SHP77 treated with DMSO at 0.1 percent for 48 hours (cell line): ENCODE results near the gene ACOX1.

Source experiments
- DNase-seq: peaks from one replicate; lab custom pipeline; 2025; lab: John Stamatoyannopoulos, UW

The ACOX1 gene

GRCh38 chr17:75978938-75979704 lies at the start of gene ACOX1, which contains the start of gene TEN1:
TSS of gene ACOX1 (minus strand) at chr17:75979166. CDS start at chr17:75979073, 93 bp downstream.
TSS of gene TEN1 (plus strand) at chr17:75979240. CDS start at chr17:75986193, 6,953 bp downstream.
- DNase-seq, result peak; percentile 98

- no peak for DNase-seq
These were observed 48.3 kb upstream of the ACOX1 start, which contains the start of gene EVPL for GRCh38 chr17:76027159-76027839. TSS of gene EVPL (minus strand) at chr17:76027306. CDS start at chr17:76027198, 108 bp downstream.

- DNase-seq, result no peak
These were observed 47.8 kb upstream of the ACOX1 start for GRCh38 chr17:76026714-76027158.

- no peak for DNase-seq
These were observed 46.3 kb upstream of the ACOX1 start for GRCh38 chr17:76025294-76025693.

- DNase-seq, result no peak
These were observed 45.4 kb upstream of the ACOX1 start for GRCh38 chr17:76024353-76024752.

GRCh38 chr17:76023900-76024237 lies 44.9 kb upstream of the ACOX1 start:
- no peak for DNase-seq

GRCh38 chr17:76022973-76023899 lies 44.3 kb upstream of the ACOX1 start:
- DNase-seq, result no peak

- DNase-seq, result no peak
These were observed 43.3 kb upstream of the ACOX1 start for GRCh38 chr17:76022285-76022684.

- no peak for DNase-seq
These were observed 41.0 kb upstream of the ACOX1 start for GRCh38 chr17:76019833-76020467.

GRCh38 chr17:76018801-76019200 lies 39.8 kb upstream of the ACOX1 start:
- DNase-seq, result no peak

GRCh38 chr17:76018340-76018680 lies 39.3 kb upstream of the ACOX1 start:
- no peak for DNase-seq

- no peak for DNase-seq
These were observed 38.7 kb upstream of the ACOX1 start for GRCh38 chr17:76017481-76018339.

GRCh38 chr17:76014925-76015261 lies 35.9 kb upstream of the ACOX1 start:
- DNase-seq, result peak; percentile 83

GRCh38 chr17:76014100-76014924 lies 35.3 kb upstream of the ACOX1 start:
- peak; percentile 70 for DNase-seq

- DNase-seq, result no peak
These were observed 34.5 kb upstream of the ACOX1 start for GRCh38 chr17:76013377-76013932.

GRCh38 chr17:76011951-76012350 lies 33.0 kb upstream of the ACOX1 start:
- DNase-seq, result no peak

GRCh38 chr17:76009969-76010661 lies 31.1 kb upstream of the ACOX1 start:
- no peak for DNase-seq

GRCh38 chr17:76009447-76009846 lies 30.5 kb upstream of the ACOX1 start:
- no peak for DNase-seq
